Suprapubic skin (tissue), 4 donors: ENCODE measurements around the gene SMIM41. TPM values are rescaled to one million over a fixed set of nuclear protein-coding genes. Genes with fewer than 3 reads are reported as not detected.
"Not testable (repeated sequence)": the region's sequence is repeated elsewhere in the genome, so short reads cannot be mapped to it uniquely, and the experiment has no call there.

ENCODE experiments used
- DNase-seq, 2 donors: peaks; one replicate each; pipeline ENCODE4 v3.0.0-alpha.2; 2019; ENCODE audit warnings: low spot score in 2 of 2
- H3K27ac ChIP-seq: fragments of 200-600 bp; sonication (generic); one replicate; pipeline ENCODE4 v1.5.1; 2019
- H3K27me3 ChIP-seq: fragments of 200-600 bp; sonication (generic); one replicate; pipeline ENCODE4 v1.5.1; 2019
- H3K36me3 ChIP-seq: fragments of 200-600 bp; sonication (generic); one replicate; pipeline ENCODE4 v1.5.1; 2019
- H3K4me1 ChIP-seq: fragments of 200-600 bp; sonication (generic); one replicate; pipeline ENCODE4 v1.5.1; 2019
- H3K4me3 ChIP-seq: fragments of 200-600 bp; sonication (generic); one replicate; pipeline ENCODE4 v1.5.1; 2019; ENCODE audit warnings: mild to moderate bottlenecking
- H3K9me3 ChIP-seq: fragments of 200-600 bp; sonication (generic); one replicate; pipeline ENCODE4 v1.5.1; 2019
- CTCF ChIP-seq, 2 donors: fragments of 200-600 bp in 1 of 2; fragments of 450-650 bp in 1 of 2; sonication (generic) in 1 of 2; IDR thresholded peaks; one replicate each; pipeline ENCODE4 v1.5.1; 2016 to 2019; ENCODE audit warnings: antibody characterized with exemption in 2 of 2, mild to moderate bottlenecking in 1 of 2, moderate library complexity in 1 of 2
- EP300 ChIP-seq: sonication (generic); formaldehyde crosslinking; IDR thresholded peaks from one replicate; pipeline ENCODE4 v1.6.1; 2017; ENCODE audit warnings: antibody characterized with exemption
- POLR2A ChIP-seq, 2 donors: fragments of 450-650 bp; IDR thresholded peaks; one replicate each; pipeline ENCODE4 v1.6.1; 2017; ENCODE audit warnings: antibody characterized with exemption in 2 of 2, mild to moderate bottlenecking in 2 of 2, moderate library complexity in 2 of 2
- POLR2AphosphoS5 ChIP-seq, 3 donors: sonication (generic); formaldehyde crosslinking; IDR thresholded peaks; one replicate each; pipeline ENCODE4 v1.6.1; 2017; ENCODE audit warnings: antibody characterized with exemption in 3 of 3
- WGBS: methylation state at CpG from one replicate; pipeline ENCODE4 v1.1.5; 2018; 5-methylcytosine and 5-hydroxymethylcytosine counted together
- total RNA-seq, 4 donors: library from RNA; depleted of rRNA; stranded (reverse); fragments of >200 nt; gene quantifications; one replicate each; pipeline ENCODE4 v1.1.0, GENCODE V29; 2016

SMIM41 gene
- total RNA-seq, 4 donors from 2014 or later, result 0.51 to 0.57 TPM; not detected in 2

GRCh38 chr12:52091061-52091460 lies 11.6 kb downstream of the SMIM41 start:
- no peak for TF ChIP-seq POLR2A (IDR thresholded peaks at IDR 0.05)
- TF ChIP-seq EP300, result no peak
- no peaks in the 10 kb centered on the region for H3K36me3 ChIP-seq
- no peaks in the 10 kb centered on the region for H3K4me1 ChIP-seq
- DNase-seq, result no peak
- no peaks in the 10 kb centered on the region for H3K9me3 ChIP-seq
- H3K4me3 ChIP-seq, result no peak overlapping the region
- WGBS, result 42% methylated on average over 3 of the region's 3 CpGs
- no peak overlapping the region for H3K27ac ChIP-seq
- peaks cover 43% of the 10 kb centered on the region for H3K27me3 ChIP-seq

GRCh38 chr12:52091869-52092268 lies 12.4 kb downstream of the SMIM41 start:
- Histone ChIP-seq H3K4me1 (no peaks in the 10 kb centered on the region), H3K27ac (no peak overlapping the region), H3K27me3 (peaks cover 40% of the 10 kb centered on the region), H3K4me3 (no peak overlapping the region), H3K36me3 (no peaks in the 10 kb centered on the region), H3K9me3 (no peaks in the 10 kb centered on the region)
- TF ChIP-seq POLR2A (IDR thresholded peaks at IDR 0.05), result no peak
- TF ChIP-seq POLR2AphosphoS5 (IDR thresholded peaks at IDR 0.05), result no peak
- TF ChIP-seq EP300, result no peak
- no peak for TF ChIP-seq CTCF (IDR thresholded peaks at IDR 0.05)
- no peak for DNase-seq
- 64% methylated on average over 8 of the region's 8 CpGs for WGBS

- H3K9me3 ChIP-seq, result no peaks in the 10 kb centered on the region
- H3K4me1 ChIP-seq, result no peaks in the 10 kb centered on the region
- peaks cover 38% of the 10 kb centered on the region for H3K27me3 ChIP-seq
- H3K27ac ChIP-seq, result no peak overlapping the region
- no peak for DNase-seq
- no peaks in the 10 kb centered on the region for H3K36me3 ChIP-seq
- 80% methylated on average over 7 of the region's 7 CpGs for WGBS
- no peak overlapping the region for H3K4me3 ChIP-seq
- TF ChIP-seq EP300 (no peak), POLR2AphosphoS5 (IDR thresholded peaks at IDR 0.05) (no peak), POLR2A (IDR thresholded peaks at IDR 0.05) (no peak), CTCF (IDR thresholded peaks at IDR 0.05) (no peak)
Measured at GRCh38 chr12:52093346-52093745, 13.8 kb downstream of the SMIM41 start.

GRCh38 chr12:52096332-52097044 lies 17.0 kb downstream of the SMIM41 start:
- Histone ChIP-seq H3K27me3 (peaks cover 32% of the 10 kb centered on the region), H3K4me3 (no peak overlapping the region), H3K9me3 (no peaks in the 10 kb centered on the region), H3K27ac (no peak overlapping the region), H3K4me1 (no peaks in the 10 kb centered on the region), H3K36me3 (no peaks in the 10 kb centered on the region)
- DNase-seq, result no peak
- TF ChIP-seq CTCF (IDR thresholded peaks at IDR 0.05), result no peak
- no peak for TF ChIP-seq POLR2A (IDR thresholded peaks at IDR 0.05)
- TF ChIP-seq EP300, result no peak
- no peak for TF ChIP-seq POLR2AphosphoS5 (IDR thresholded peaks at IDR 0.05)
- WGBS, result 94% methylated on average over 15 of the region's 15 CpGs

GRCh38 chr12:52097045-52097666 lies 17.7 kb downstream of the SMIM41 start:
- H3K27ac ChIP-seq, result no peak overlapping the region
- H3K4me1 ChIP-seq, result no peaks in the 10 kb centered on the region
- no peak for TF ChIP-seq EP300
- TF ChIP-seq POLR2AphosphoS5 (IDR thresholded peaks at IDR 0.05), result no peak
- TF ChIP-seq CTCF (IDR thresholded peaks at IDR 0.05), result no peak
- TF ChIP-seq POLR2A (IDR thresholded peaks at IDR 0.05), result no peak
- H3K36me3 ChIP-seq, result no peaks in the 10 kb centered on the region
- no peaks in the 10 kb centered on the region for H3K9me3 ChIP-seq
- no peak for DNase-seq
- 81% methylated on average over 21 of the region's 21 CpGs for WGBS
- H3K27me3 ChIP-seq, result peaks cover 35% of the 10 kb centered on the region
- H3K4me3 ChIP-seq, result no peak overlapping the region

GRCh38 chr12:52104431-52105089 lies 25.1 kb downstream of the SMIM41 start:
- not testable (repeated sequence) for H3K36me3 ChIP-seq, H3K4me3 ChIP-seq, H3K27ac ChIP-seq, H3K4me1 ChIP-seq, DNase-seq, H3K9me3 ChIP-seq
- 73% methylated on average over 10 of the region's 10 CpGs for WGBS
- peaks cover 19% of the 10 kb centered on the region for H3K27me3 ChIP-seq
